Measurements from ENCODE around the gene THSD4. TPM values are rescaled to one million over a fixed set of nuclear protein-coding genes. Genes with fewer than 3 reads are reported as not detected.

The THSD4 gene
- total RNA-seq, 1 donor from 2014 or later, result 73.5 TPM

GRCh38 chr15:71597126-71597525, 481.9 kb downstream of the THSD4 start:
- no peak for TF ChIP-seq CTCF (conservative IDR thresholded peaks at IDR 0.05; ENCODE audit: low read depth, low read length)
- H3K4me3 ChIP-seq (ENCODE audit: low read depth, low read length), result no peak overlapping the region
- DNase-seq (ENCODE audit: low read depth), result no peak

GRCh38 chr15:71597637-71598036, 482.4 kb downstream of the THSD4 start:
- no peak for TF ChIP-seq CTCF (conservative IDR thresholded peaks at IDR 0.05; ENCODE audit: low read depth, low read length)
- DNase-seq (ENCODE audit: low read depth), result no peak
- no peak overlapping the region for H3K4me3 ChIP-seq (ENCODE audit: low read depth, low read length)

- no peak for TF ChIP-seq CTCF (conservative IDR thresholded peaks at IDR 0.05; ENCODE audit: low read depth, low read length)
- no peak overlapping the region for H3K4me3 ChIP-seq (ENCODE audit: low read depth, low read length)
- DNase-seq (ENCODE audit: low read depth), result no peak
These were observed 483.5 kb downstream of the THSD4 start for GRCh38 chr15:71598741-71599140.

- no peak for TF ChIP-seq CTCF (conservative IDR thresholded peaks at IDR 0.05; ENCODE audit: low read depth, low read length)
- no peak for DNase-seq (ENCODE audit: low read depth)
- no peak overlapping the region for H3K4me3 ChIP-seq (ENCODE audit: low read depth, low read length)
These were observed 484.3 kb downstream of the THSD4 start for GRCh38 chr15:71599418-71600151.

GRCh38 chr15:71600237-71600636, 485.0 kb downstream of the THSD4 start:
- no peak for DNase-seq (ENCODE audit: low read depth)
- no peak for TF ChIP-seq CTCF (conservative IDR thresholded peaks at IDR 0.05; ENCODE audit: low read depth, low read length)
- H3K4me3 ChIP-seq (ENCODE audit: low read depth, low read length), result no peak overlapping the region

- TF ChIP-seq CTCF (conservative IDR thresholded peaks at IDR 0.05; ENCODE audit: low read depth, low read length), result no peak
- H3K4me3 ChIP-seq (ENCODE audit: low read depth, low read length), result no peak overlapping the region
- no peak for DNase-seq (ENCODE audit: low read depth)
These were observed 486.0 kb downstream of the THSD4 start for GRCh38 chr15:71601038-71601834.

Data from epithelial cell of proximal tubule (primary cell).